Measurements from ENCODE around the gene MON2. TPM values are rescaled to one million over a fixed set of nuclear protein-coding genes. Genes with fewer than 3 reads are reported as not detected.

Gene MON2
- total and polyA plus RNA-seq, 7 donors: 4.9 to 18.2 (median 14.5) TPM

DNA sequence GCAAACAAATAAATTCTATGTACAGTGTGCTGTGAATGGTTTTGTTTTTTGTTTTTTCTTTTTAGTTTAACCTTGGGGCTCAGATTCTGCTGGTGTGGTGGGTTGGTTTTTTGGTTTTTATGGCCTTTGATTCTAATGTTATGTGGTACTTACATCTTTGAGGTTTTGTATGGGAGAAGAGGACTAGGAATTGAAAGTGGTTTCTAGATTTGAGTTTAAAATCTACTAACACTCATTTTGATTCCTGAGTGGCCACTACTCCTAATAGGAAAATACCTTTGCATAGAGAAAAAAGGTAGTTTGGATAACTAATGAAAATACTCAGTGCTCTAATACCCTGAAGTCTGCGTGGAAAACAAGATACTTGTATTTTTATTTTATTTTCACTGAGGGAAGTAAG lies 137.7 kb downstream of the MON2 start:
- no peak for ATAC-seq
- 50 to 52% (median 51%) methylated on average over 1 of the region's 1 CpG for WGBS, 3 donors
- Histone ChIP-seq H3K27me3 (ENCODE audit: insufficient read depth in 3 of 3, low read length in 2 of 3) (no peaks in the 10 kb centered on the region), H3K36me3 (ENCODE audit: insufficient read depth in 1 of 2, low read depth in 1 of 2) (no peaks in the 10 kb centered on the region), H3K27ac (peak overlapping the region; percentile 25), H3K4me3 (peak overlapping the region; percentile 90), H3K4me1 (peaks cover 24% of the 10 kb centered on the region), H3K9me3 (no peaks in the 10 kb centered on the region)
- TF ChIP-seq, protein P1, sequence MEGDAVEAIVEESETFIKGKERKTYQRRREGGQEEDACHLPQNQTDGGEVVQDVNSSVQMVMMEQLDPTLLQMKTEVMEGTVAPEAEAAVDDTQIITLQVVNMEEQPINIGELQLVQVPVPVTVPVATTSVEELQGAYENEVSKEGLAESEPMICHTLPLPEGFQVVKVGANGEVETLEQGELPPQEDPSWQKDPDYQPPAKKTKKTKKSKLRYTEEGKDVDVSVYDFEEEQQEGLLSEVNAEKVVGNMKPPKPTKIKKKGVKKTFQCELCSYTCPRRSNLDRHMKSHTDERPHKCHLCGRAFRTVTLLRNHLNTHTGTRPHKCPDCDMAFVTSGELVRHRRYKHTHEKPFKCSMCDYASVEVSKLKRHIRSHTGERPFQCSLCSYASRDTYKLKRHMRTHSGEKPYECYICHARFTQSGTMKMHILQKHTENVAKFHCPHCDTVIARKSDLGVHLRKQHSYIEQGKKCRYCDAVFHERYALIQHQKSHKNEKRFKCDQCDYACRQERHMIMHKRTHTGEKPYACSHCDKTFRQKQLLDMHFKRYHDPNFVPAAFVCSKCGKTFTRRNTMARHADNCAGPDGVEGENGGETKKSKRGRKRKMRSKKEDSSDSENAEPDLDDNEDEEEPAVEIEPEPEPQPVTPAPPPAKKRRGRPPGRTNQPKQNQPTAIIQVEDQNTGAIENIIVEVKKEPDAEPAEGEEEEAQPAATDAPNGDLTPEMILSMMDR (IDR thresholded peaks at IDR 0.05): no peak
- no peak for DNase-seq
- intact Hi-C loops (cut with DNase I): loop anchor here (5.0 kb wide), 1 partner anchor 188 kb away; no protein-coding TSS in a partner anchor

DNA sequence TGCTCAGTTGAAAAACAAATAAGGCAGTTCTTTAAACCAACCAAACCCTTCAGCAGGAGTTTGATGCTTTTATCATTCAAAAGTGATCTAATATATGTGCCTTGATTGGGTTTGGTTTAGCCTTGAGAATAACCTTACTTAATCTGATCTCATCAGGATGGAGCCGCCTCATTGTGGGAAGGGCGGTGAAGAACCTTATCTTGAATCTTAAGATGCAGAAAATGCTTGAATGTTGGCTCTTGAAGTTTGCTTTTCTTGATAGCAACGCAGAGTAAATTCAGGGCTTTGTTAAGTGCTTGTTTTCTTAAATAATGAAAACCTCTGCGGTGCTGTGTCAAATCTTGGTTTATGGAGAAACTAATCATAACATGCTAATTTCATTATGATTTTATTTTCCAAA lies 138.2 kb downstream of the MON2 start:
- H3K27me3 ChIP-seq (ENCODE audit: insufficient read depth in 3 of 3, low read length in 2 of 3): no peaks in the 10 kb centered on the region
- H3K4me1 ChIP-seq: peaks cover 24% of the 10 kb centered on the region
- no peak for DNase-seq
- WGBS, 3 donors: 41 to 45% (median 42%) methylated on average over 4 of the region's 4 CpGs
- H3K36me3 ChIP-seq (ENCODE audit: insufficient read depth in 1 of 2, low read depth in 1 of 2): no peaks in the 10 kb centered on the region
- peak overlapping the region; percentile 25 for H3K27ac ChIP-seq
- intact Hi-C loops (cut with DNase I): loop anchor here (5.0 kb wide), 1 partner anchor 187 kb away; no protein-coding TSS in a partner anchor
- H3K4me3 ChIP-seq: peak overlapping the region; percentile 90
- no peak for ATAC-seq
- no peaks in the 10 kb centered on the region for H3K9me3 ChIP-seq
- TF ChIP-seq, protein P1 (IDR thresholded peaks at IDR 0.05): no peak

DNA sequence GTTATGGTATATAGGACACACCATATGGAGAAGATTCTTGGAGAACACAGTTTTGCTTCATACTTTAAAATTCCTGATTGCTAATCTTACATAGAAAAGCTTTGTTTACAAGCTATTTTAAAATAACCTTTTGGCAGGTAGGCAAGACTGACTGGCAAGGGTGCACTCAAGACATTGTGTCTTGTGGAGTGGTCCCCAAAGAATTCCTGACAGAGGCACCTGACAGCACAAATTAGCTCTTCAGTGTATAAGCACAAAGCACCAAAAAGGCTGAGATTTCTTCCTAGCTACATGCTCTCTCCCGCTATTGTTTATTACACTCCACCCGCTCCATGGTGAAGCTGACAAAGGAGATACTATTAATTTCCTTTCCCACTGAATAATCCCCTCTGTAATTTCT lies 139.4 kb downstream of the MON2 start:
- no peaks in the 10 kb centered on the region for H3K36me3 ChIP-seq (ENCODE audit: insufficient read depth in 1 of 2, low read depth in 1 of 2)
- H3K27ac ChIP-seq: no peak overlapping the region
- H3K4me1 ChIP-seq: peaks cover 24% of the 10 kb centered on the region
- no peak for ATAC-seq
- H3K4me3 ChIP-seq: no peak overlapping the region
- intact Hi-C loops (cut with DNase I): no loop called here
- H3K9me3 ChIP-seq: no peaks in the 10 kb centered on the region
- 95 to 96% (median 95%) methylated on average over 2 of the region's 2 CpGs for WGBS, 3 donors
- no peak for DNase-seq
- TF ChIP-seq, protein P1 (IDR thresholded peaks at IDR 0.05): no peak
- H3K27me3 ChIP-seq (ENCODE audit: insufficient read depth in 3 of 3, low read length in 2 of 3): no peaks in the 10 kb centered on the region

DNA sequence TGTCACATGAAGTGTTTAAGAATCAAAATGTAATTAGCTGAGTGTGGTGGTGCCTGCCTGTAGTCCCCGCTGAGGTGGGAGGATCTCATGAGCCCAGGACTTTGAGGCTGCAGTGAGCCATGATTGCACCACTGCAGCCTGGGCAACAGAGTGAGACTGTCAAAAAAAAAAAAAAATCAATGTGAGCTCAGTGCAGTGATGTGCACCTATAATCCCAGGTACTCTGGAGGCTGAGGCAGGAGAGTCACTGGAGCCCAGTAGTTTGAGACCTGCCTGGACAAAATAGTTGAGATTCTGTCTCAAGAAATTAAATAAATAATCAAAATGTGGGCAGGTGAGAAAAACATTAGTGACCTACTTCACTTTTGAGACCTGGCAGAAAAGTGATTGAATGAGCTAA lies 140.0 kb downstream of the MON2 start:
- Histone ChIP-seq H3K27me3 (ENCODE audit: insufficient read depth in 3 of 3, low read length in 2 of 3) (no peaks in the 10 kb centered on the region), H3K9me3 (no peaks in the 10 kb centered on the region), H3K4me1 (peaks cover 24% of the 10 kb centered on the region), H3K27ac (no peak overlapping the region), H3K36me3 (ENCODE audit: insufficient read depth in 1 of 2, low read depth in 1 of 2) (no peaks in the 10 kb centered on the region), H3K4me3 (no peak overlapping the region)
- TF ChIP-seq, protein P1 (IDR thresholded peaks at IDR 0.05): no peak
- DNase-seq: no peak
- intact Hi-C loops (cut with DNase I): no loop called here
- 96 to 100% (median 100%) methylated on average over 1 of the region's 1 CpG for WGBS, 3 donors
- no peak for ATAC-seq

DNA sequence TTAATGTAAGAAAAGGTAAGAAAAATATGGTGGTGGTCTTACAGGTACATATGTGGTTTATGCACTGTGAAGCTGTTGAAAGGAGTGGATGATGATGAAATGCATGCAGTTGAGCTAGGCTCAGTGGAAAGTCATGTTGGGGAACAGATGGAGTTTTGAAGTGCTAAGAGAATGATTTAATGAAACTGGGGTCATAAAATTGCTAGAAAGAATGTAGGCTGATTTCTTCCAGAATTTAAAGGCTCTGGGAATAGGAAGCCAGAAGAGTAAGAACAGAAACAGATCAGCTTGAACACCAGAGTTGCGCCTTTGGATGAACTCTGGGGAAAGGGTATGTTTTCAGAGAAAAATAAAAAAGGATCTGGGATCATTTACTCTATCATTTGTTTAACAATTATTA lies 146.5 kb downstream of the MON2 start:
- WGBS, 3 donors: 85 to 100% (median 95%) methylated on average over 1 of the region's 1 CpG
- H3K9me3 ChIP-seq: no peaks in the 10 kb centered on the region
- H3K36me3 ChIP-seq (ENCODE audit: insufficient read depth in 1 of 2, low read depth in 1 of 2): peaks cover 0 to 3% of the 10 kb centered on the region in 2 donors
- H3K4me3 ChIP-seq: no peak overlapping the region
- H3K4me1 ChIP-seq: no peaks in the 10 kb centered on the region
- intact Hi-C loops (cut with DNase I): no loop called here
- no peak overlapping the region for H3K27ac ChIP-seq
- DNase-seq: no peak
- no peak for ATAC-seq
- H3K27me3 ChIP-seq (ENCODE audit: insufficient read depth in 3 of 3, low read length in 2 of 3): no peaks in the 10 kb centered on the region
- TF ChIP-seq, protein P1 (IDR thresholded peaks at IDR 0.05): no peak

All from psoas muscle (tissue), 8 donors.